ENCODE data around the gene HAAO. TPM values are rescaled to one million over a fixed set of nuclear protein-coding genes. Genes with fewer than 3 reads are reported as not detected.

HAAO gene
- total and polyA plus RNA-seq, 2 of the 13 experiments (the other 11 are each of a cell fraction or from before 2014, with no cell fraction given): 36.1 to 42.7 TPM

DNA sequence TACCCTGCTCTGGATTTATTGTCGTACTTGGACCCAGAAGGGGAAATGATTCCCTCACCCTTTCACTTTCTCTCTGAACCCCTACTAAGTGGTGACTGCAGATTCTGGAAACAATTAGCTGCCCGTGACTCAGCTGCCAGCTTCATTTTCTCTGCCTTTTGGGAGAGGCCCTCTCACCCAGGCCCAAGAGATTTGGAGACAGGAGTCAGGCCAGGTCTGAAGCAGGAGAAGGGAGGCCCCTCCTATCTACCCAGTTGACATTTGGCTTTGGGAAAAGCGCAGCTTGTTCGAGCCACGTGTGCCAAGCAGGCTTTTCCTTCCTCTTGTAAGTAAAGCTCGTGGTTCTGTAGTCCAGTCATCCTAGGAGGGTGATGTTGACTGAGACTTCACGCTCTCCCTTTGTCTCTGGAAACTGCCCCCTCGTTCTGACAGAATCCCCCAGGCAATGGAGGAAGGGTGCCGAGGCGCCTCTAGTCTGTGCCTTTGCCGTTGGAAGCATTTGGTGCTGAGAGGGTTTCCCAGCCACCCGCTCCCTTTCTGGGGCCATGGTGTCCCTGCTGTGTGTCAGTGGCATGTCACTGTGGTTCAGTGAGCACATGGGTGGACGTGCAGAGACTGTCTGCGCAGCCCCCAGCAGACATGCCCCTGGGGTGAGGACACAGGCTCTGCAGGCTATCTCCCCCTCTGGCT, 37.0 kb downstream of the HAAO start:
- H3K79me2 ChIP-seq (ENCODE audit: insufficient read depth, low read length): no peaks in the 10 kb centered on the region
- DNase-seq (ENCODE audit: low spot score): no peak
- H3K9ac ChIP-seq (ENCODE audit: insufficient read depth, low read depth, low read length): no peak overlapping the region
- no peak overlapping the region for H3K4me3 ChIP-seq (replicated peaks in 1 of 3; ENCODE audit: insufficient read depth in 1 of 3, low read depth in 2 of 3, low read length in 3 of 3)
- H3K9me3 ChIP-seq (ENCODE audit: low read length): no peaks in the 10 kb centered on the region
- H4K20me1 ChIP-seq (ENCODE audit: insufficient read depth, low read length): no peaks in the 10 kb centered on the region
- WGBS (ENCODE audit: low lambda C conversion rate): 86% methylated on average over 13 of the region's 14 CpGs
- no TSS peak for BruUV-seq (replicated peaks)
- intact Hi-C loops (cut with micrococcal nuclease; ENCODE audit: unreplicated experiment) (no loop called here), in situ Hi-C loops (cut with HindIII; ENCODE audit: extremely low pct_ligation_motif_present, low pct_unique_long_range_greater_than_20kb) (no loop called here)
- no peaks in the 10 kb centered on the region for H3K27me3 ChIP-seq (ENCODE audit: control insufficient read depth in 1 of 2, insufficient read depth in 2 of 2, low read length in 2 of 2)
- ChIA-PET POLR2A (no interaction called here), CTCF (ENCODE audit: low intra/inter-chr PET ratio, low total read pairs) (no interaction called here)
- no peak for FAIRE-seq
- H3K36me3 ChIP-seq (replicated peaks in 1 of 2; ENCODE audit: control insufficient read depth in 1 of 2, insufficient read depth in 2 of 2, low read length in 2 of 2): no peaks in the 10 kb centered on the region; a peak in 1 of 5 replicates
- H3K4me1 ChIP-seq (ENCODE audit: insufficient read depth, low read length): peaks cover 16% of the 10 kb centered on the region
- no peak overlapping the region for H2AFZ ChIP-seq (ENCODE audit: low read length)
- no peak for ATAC-seq
- H3K27ac ChIP-seq (ENCODE audit: extremely low read length, insufficient read depth, low read length): no peak overlapping the region
- TF ChIP-seq POLR2AphosphoS5 (IDR thresholded peaks at IDR 0.05; ENCODE audit: low read depth, low read length): no peak
- TF ChIP-seq ZMYM3 (CRISPR knock-in tag; IDR thresholded peaks at IDR 0.05): no peak
- no peak for TF ChIP-seq MTA1 (CRISPR knock-in tag; IDR thresholded peaks at IDR 0.05; ENCODE audit: borderline replicate concordance)
- TF ChIP-seq ZNF605 (CRISPR knock-in tag; IDR thresholded peaks at IDR 0.05): no peak
- TF ChIP-seq ZNF619 (CRISPR knock-in tag; IDR thresholded peaks at IDR 0.05): no peak
- no peak overlapping the region for H3K4me2 ChIP-seq (ENCODE audit: low read depth, low read length)

DNA sequence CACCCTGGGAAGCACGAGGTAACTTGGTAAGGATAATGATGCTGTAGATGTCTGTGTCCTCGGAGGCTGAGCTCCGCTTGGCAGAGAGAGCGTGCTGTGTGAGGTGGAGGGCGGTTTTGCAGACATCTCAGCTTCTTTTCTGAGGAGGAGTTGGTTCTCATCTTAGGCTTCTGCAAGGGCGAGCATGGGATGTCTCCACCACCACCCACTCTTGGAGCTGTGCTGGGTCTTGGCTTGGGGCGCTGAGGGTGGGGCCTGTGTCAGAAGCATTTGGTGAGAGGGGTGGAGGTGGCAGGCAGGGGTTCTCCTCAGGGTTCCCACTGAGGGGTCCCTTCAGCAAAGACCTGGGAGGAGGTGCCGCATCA, 37.6 kb downstream of the HAAO start:
- Histone ChIP-seq H3K9ac (ENCODE audit: insufficient read depth, low read depth, low read length) (no peak overlapping the region), H3K36me3 (replicated peaks in 1 of 2; ENCODE audit: control insufficient read depth in 1 of 2, insufficient read depth in 2 of 2, low read length in 2 of 2) (no peaks in the 10 kb centered on the region; a peak in 1 of 5 replicates), H3K4me1 (ENCODE audit: insufficient read depth, low read length) (peaks cover 16% of the 10 kb centered on the region), H4K20me1 (ENCODE audit: insufficient read depth, low read length) (no peaks in the 10 kb centered on the region), H3K27me3 (ENCODE audit: control insufficient read depth in 1 of 2, insufficient read depth in 2 of 2, low read length in 2 of 2) (no peaks in the 10 kb centered on the region), H2AFZ (ENCODE audit: low read length) (no peak overlapping the region), H3K4me3 (replicated peaks in 1 of 3; ENCODE audit: insufficient read depth in 1 of 3, low read depth in 2 of 3, low read length in 3 of 3) (no peak overlapping the region), H3K79me2 (ENCODE audit: insufficient read depth, low read length) (no peaks in the 10 kb centered on the region), H3K9me3 (ENCODE audit: low read length) (no peaks in the 10 kb centered on the region), H3K27ac (ENCODE audit: extremely low read length, insufficient read depth, low read length) (no peak overlapping the region), H3K4me2 (ENCODE audit: low read depth, low read length) (no peak overlapping the region)
- 83% methylated on average over 8 of the region's 8 CpGs for WGBS (ENCODE audit: low lambda C conversion rate)
- in situ Hi-C loops (cut with HindIII; ENCODE audit: extremely low pct_ligation_motif_present, low pct_unique_long_range_greater_than_20kb): no loop called here
- DNase-seq (ENCODE audit: low spot score): no peak
- BruUV-seq (replicated peaks): no TSS peak
- ChIA-PET CTCF (ENCODE audit: low intra/inter-chr PET ratio, low total read pairs) (no interaction called here), POLR2A (no interaction called here)
- no peak for ATAC-seq
- intact Hi-C loops (cut with micrococcal nuclease; ENCODE audit: unreplicated experiment): no loop called here
- FAIRE-seq: no peak
- TF ChIP-seq AFF4 (CRISPR knock-in tag; IDR thresholded peaks at IDR 0.05): no peak
- TF ChIP-seq PAWR (CRISPR knock-in tag; IDR thresholded peaks at IDR 0.05; ENCODE audit: borderline replicate concordance): no peak
- TF ChIP-seq ZNF790 (CRISPR knock-in tag; IDR thresholded peaks at IDR 0.05; ENCODE audit: borderline replicate concordance): no peak
- TF ChIP-seq ZNF224 (CRISPR knock-in tag; IDR thresholded peaks at IDR 0.05): no peak
- TF ChIP-seq, protein P1, sequence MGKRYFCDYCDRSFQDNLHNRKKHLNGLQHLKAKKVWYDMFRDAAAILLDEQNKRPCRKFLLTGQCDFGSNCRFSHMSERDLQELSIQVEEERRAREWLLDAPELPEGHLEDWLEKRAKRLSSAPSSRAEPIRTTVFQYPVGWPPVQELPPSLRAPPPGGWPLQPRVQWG (CRISPR knock-in tag; IDR thresholded peaks at IDR 0.05; ENCODE audit: borderline replicate concordance, low read depth): no peak
- TF ChIP-seq, protein P2, sequence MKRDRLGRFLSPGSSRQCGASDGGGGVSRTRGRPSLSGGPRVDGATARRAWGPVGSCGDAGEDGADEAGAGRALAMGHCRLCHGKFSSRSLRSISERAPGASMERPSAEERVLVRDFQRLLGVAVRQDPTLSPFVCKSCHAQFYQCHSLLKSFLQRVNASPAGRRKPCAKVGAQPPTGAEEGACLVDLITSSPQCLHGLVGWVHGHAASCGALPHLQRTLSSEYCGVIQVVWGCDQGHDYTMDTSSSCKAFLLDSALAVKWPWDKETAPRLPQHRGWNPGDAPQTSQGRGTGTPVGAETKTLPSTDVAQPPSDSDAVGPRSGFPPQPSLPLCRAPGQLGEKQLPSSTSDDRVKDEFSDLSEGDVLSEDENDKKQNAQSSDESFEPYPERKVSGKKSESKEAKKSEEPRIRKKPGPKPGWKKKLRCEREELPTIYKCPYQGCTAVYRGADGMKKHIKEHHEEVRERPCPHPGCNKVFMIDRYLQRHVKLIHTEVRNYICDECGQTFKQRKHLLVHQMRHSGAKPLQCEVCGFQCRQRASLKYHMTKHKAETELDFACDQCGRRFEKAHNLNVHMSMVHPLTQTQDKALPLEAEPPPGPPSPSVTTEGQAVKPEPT (CRISPR knock-in tag; IDR thresholded peaks at IDR 0.05; ENCODE audit: low read depth): no peak
- no peak for TF ChIP-seq ZNF451 (CRISPR knock-in tag; IDR thresholded peaks at IDR 0.05)
- no peak for TF ChIP-seq ZNF552 (CRISPR knock-in tag; IDR thresholded peaks at IDR 0.05; ENCODE audit: borderline replicate concordance)
